ENCODE results near the gene FAM83D.

DNA sequence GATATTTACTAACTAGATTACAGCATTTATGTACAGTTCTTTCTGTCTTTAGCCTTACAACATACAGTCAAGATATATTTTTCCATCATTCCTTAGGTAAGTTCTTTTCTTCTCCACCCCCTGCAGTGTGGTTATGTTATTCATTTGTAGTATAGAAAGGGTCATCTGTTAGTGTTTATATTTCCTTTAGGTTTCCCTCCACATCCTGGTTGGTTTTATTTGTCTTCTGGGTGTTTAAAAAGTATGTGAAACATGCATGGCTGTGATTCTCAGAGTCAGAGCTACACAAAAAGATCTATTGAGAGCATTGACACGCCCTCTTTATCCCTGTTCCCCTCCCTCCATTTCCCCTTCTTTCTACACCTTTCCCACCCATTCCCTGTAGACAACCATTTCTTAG lies 56.1 kb downstream of the FAM83D start:
- TF ChIP-seq CTCF (IDR thresholded peaks at IDR 0.05) (no peak), POLR2A (IDR thresholded peaks at IDR 0.05) (no peak)

All from breast epithelium (tissue), 3 donors.